ENCODE results near the gene SUV39H2. TPM values are rescaled to one million over a fixed set of nuclear protein-coding genes. Genes with fewer than 3 reads are reported as not detected.

SUV39H2 gene
- total and polyA plus RNA-seq, 4 donors: 2.6 to 7.7 (median 5.4) TPM

DNA sequence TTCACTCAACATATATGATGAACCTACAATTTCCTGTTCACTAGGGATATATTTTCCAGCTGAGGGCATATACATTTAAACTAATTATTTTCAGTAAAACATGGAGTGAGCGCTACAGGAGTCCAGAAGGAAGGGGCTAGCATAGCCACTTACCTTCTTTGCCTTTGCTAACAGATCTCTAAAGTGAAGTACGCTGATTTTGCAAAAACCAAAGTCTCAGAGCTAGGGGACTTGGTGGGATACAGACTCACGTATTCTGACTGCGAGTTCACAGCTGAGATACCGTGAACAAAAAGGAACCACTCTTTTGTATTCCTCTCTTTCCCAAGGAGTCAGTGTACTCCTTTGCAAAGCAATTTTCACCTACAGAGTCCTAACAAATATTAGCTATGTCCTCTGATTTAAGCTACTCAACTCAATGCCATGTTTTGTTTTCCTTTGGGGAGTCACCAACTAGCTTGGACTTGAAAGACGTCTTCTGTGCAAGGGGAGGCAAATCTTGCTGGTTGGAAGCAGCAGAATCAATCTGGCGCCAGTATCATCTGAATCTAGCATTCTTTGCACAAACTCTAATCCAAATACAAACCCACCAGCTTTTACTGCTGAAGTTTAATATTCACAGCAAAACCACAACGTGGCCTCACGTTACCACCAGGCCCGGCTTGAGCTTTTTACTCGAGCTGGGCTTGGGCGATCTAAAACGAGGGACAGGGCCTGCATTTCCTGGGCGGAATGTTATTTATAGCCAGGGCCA is 41.5 kb upstream of the SUV39H2 start:
- no peaks in the 10 kb centered on the region for H3K27me3 ChIP-seq (ENCODE audit: control insufficient read depth in 3 of 3, insufficient read depth in 3 of 3, low read length in 2 of 3)
- ATAC-seq (ENCODE audit: insufficient read depth, low FRiP score) (no peak), DNase-seq (peak in 2 of 3 donors; percentile 23 to 89)
- H3K9ac ChIP-seq (ENCODE audit: insufficient read depth in 1 of 2, low read length in 2 of 2): peak overlapping the region; percentile 74 to 81
- H3K4me1 ChIP-seq (ENCODE audit: control insufficient read depth in 5 of 5, insufficient read depth in 5 of 5, low read length in 5 of 5): peaks cover 2 to 16% (median 5%) of the 10 kb centered on the region in 5 donors
- H3K4me3 ChIP-seq: peak overlapping the region; percentile 64
- TF ChIP-seq, protein P1, sequence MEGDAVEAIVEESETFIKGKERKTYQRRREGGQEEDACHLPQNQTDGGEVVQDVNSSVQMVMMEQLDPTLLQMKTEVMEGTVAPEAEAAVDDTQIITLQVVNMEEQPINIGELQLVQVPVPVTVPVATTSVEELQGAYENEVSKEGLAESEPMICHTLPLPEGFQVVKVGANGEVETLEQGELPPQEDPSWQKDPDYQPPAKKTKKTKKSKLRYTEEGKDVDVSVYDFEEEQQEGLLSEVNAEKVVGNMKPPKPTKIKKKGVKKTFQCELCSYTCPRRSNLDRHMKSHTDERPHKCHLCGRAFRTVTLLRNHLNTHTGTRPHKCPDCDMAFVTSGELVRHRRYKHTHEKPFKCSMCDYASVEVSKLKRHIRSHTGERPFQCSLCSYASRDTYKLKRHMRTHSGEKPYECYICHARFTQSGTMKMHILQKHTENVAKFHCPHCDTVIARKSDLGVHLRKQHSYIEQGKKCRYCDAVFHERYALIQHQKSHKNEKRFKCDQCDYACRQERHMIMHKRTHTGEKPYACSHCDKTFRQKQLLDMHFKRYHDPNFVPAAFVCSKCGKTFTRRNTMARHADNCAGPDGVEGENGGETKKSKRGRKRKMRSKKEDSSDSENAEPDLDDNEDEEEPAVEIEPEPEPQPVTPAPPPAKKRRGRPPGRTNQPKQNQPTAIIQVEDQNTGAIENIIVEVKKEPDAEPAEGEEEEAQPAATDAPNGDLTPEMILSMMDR (IDR thresholded peaks at IDR 0.05; ENCODE audit: control extremely low read depth, extremely low read depth): no peak
- whole genome bisulfite sequencing, 2 donors: 23 to 24% methylated on average over 14 of the region's 14 CpGs
- H3K9me3 ChIP-seq (ENCODE audit: control insufficient read depth in 4 of 4, insufficient read depth in 3 of 4, low read length in 3 of 4): no peaks in the 10 kb centered on the region
- peak overlapping the region; percentile 92 to 99 for H3K27ac ChIP-seq (ENCODE audit: low read depth in 1 of 2, low read length in 1 of 2)
- peaks cover 5 to 17% (median 10%) of the 10 kb centered on the region in 4 donors for H3K36me3 ChIP-seq (ENCODE audit: control insufficient read depth in 4 of 4, insufficient read depth in 4 of 4, low read length in 4 of 4)

DNA sequence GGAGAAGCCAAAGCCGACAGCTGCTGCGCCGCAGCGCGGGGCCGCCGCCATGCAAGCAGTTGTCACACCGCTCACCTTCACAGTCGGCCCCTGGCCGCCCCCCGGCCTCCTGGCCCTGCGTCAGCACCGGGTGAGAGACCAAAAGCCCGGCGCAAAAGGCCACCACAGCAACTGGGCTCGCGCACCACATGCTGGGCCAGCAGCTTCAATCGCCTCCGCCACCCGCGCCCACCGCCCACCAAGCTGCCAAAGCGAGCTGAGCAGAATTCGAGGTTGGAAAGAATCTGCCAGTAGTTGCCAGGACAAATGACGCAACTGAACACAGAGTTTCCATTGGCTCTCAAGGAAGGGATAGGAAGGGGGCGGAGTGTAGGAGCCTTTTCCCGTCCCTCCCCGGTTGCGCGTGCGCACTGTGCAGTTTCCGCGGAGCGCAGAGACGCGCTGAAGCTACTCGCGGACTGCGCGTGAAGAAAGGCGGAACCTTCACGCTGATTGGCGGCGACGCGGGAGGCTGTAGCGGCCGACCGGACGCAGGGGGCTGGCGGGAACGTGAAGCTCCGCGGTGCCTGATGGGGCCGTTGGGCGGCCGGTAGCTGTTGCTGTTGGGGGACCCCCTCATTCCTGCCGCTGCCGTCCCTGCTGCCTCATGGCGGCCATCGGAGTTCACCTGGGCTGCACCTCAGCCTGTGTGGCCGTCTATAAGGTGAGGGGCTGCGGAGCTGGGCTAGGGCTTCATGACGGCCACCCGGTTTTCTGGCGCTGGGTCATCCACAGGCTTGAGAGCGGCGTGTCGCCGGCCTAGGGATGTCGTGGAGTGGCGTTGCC is 40.7 kb upstream of the SUV39H2 start, which contains the start of the genes CDNF, HSPA14 and MSANTD7:
Gene CDNF (minus strand): TSS at position 281 of the 825 bp plus-strand sequence. CDS start 91 bp downstream, at position 190.
Gene HSPA14 (plus strand): TSS at position 550 of the 825 bp plus-strand sequence. CDS start 97 bp downstream, at position 647.
Gene MSANTD7 (plus strand): TSS at position 550 of the 825 bp plus-strand sequence. CDS start 3,979 bp downstream, outside the sequence.
- H3K9me3 ChIP-seq (ENCODE audit: control insufficient read depth in 4 of 4, insufficient read depth in 3 of 4, low read length in 3 of 4): no peaks in the 10 kb centered on the region
- peaks cover 5 to 24% (median 17%) of the 10 kb centered on the region in 4 donors for H3K36me3 ChIP-seq (ENCODE audit: control insufficient read depth in 4 of 4, insufficient read depth in 4 of 4, low read length in 4 of 4)
- H3K9ac ChIP-seq (ENCODE audit: insufficient read depth in 1 of 2, low read length in 2 of 2): peak within 1 kb of the TSS; percentile 87 to 90
- peak within 1 kb of the TSS; percentile 82 for H3K4me3 ChIP-seq
- peak within 1 kb of the TSS; percentile 97 to 99 for H3K27ac ChIP-seq (ENCODE audit: low read depth in 1 of 2, low read length in 1 of 2)
- TF ChIP-seq, protein P1 (IDR thresholded peaks at IDR 0.05; ENCODE audit: control extremely low read depth, extremely low read depth): no peak
- 0 to 1% methylated on average over 72 of the region's 72 CpGs for WGBS, 2 donors
- DNase-seq (peak; percentile 100), ATAC-seq (ENCODE audit: insufficient read depth, low FRiP score) (peak; percentile 96)
- H3K4me1 ChIP-seq (ENCODE audit: control insufficient read depth in 5 of 5, insufficient read depth in 5 of 5, low read length in 5 of 5): peaks cover 2 to 16% (median 5%) of the 10 kb centered on the region in 5 donors
- H3K27me3 ChIP-seq (ENCODE audit: control insufficient read depth in 3 of 3, insufficient read depth in 3 of 3, low read length in 2 of 3): no peaks in the 10 kb centered on the region

DNA sequence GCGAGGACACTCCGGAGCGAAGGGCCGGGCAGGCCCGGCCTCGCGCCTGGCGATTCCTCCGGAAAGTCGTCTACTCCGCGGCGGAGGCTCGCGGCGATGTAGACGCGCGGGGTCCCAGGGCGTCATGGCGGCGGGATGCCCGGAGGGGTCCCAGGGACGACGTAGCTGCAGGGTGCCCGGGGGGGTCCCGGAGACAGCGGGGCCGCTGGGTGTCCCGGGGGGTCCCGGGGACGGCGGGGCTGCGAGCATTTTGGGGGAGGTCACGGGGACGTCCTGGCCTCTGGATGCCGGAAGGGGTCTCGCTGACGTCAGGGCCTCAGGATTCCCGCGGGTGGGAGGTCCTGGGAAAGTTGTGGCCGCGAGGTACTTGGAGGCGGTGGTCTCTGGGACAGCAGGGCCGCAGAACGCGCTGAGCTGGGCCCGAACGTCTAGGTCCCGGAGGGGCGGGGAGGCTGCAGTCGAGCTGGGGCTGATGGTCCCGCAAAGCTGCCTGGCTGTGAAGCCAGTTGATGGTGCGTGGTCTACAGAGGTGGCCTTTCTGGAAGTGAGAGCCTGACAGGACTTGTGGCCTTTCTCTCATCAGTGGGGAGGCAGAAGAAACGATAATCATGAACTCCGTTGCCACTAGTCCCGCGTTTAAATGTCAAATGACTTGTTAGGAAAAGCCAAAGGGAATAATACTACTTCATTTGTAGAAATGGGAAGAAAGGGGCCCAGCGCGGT is 39.9 kb upstream of the SUV39H2 start:
- H3K4me3 ChIP-seq: peak overlapping the region; percentile 82
- no peaks in the 10 kb centered on the region for H3K27me3 ChIP-seq (ENCODE audit: control insufficient read depth in 3 of 3, insufficient read depth in 3 of 3, low read length in 2 of 3)
- peak; percentile 50 to 77 (median 68) for DNase-seq
- ATAC-seq (ENCODE audit: insufficient read depth, low FRiP score): no peak
- TF ChIP-seq, protein P1 (IDR thresholded peaks at IDR 0.05; ENCODE audit: control extremely low read depth, extremely low read depth): no peak
- peak overlapping the region; percentile 96 to 97 for H3K27ac ChIP-seq (ENCODE audit: low read depth in 1 of 2, low read length in 1 of 2)
- H3K9me3 ChIP-seq (ENCODE audit: control insufficient read depth in 4 of 4, insufficient read depth in 3 of 4, low read length in 3 of 4): no peaks in the 10 kb centered on the region
- H3K36me3 ChIP-seq (ENCODE audit: control insufficient read depth in 4 of 4, insufficient read depth in 4 of 4, low read length in 4 of 4): peaks cover 6 to 30% (median 24%) of the 10 kb centered on the region in 4 donors
- WGBS, 2 donors: 0 to 1% methylated on average over 45 to 60 of the region's 60 CpGs
- peak overlapping the region; percentile 87 to 90 for H3K9ac ChIP-seq (ENCODE audit: insufficient read depth in 1 of 2, low read length in 2 of 2)
- H3K4me1 ChIP-seq (ENCODE audit: control insufficient read depth in 5 of 5, insufficient read depth in 5 of 5, low read length in 5 of 5): peaks cover 2 to 16% (median 5%) of the 10 kb centered on the region in 5 donors

Measured in lung (tissue), 12 donors.